Fibroblast of the aortic adventitia (primary cell): ENCODE measurements around the gene NEIL3. TPM values are rescaled to one million over a fixed set of nuclear protein-coding genes. Genes with fewer than 3 reads are reported as not detected.
A peak's percentile ranks its signal among the peaks of the same experiment; 100 is the strongest.

Experiments used
- DNase-seq: peaks from one replicate; pipeline ENCODE4 v3.0.0-alpha.2; 2010; ENCODE audit warnings: low read depth
- H3K4me3 ChIP-seq: 2 replicates; pipeline ENCODE4 v1.5.1; 2011; ENCODE audit warnings: low read depth, mild to moderate bottlenecking, control low read depth, low read length, moderate library complexity
- total RNA-seq: library from RNA; depleted of rRNA; stranded (reverse); fragments of >200 nt; gene quantifications from 2 replicates; pipeline ENCODE4 v1.2.3, GENCODE V29; 2012; ENCODE audit warnings: low replicate concordance
- TF ChIP-seq, protein P1 (sequence below): IDR thresholded peaks from 2 replicates; pipeline ENCODE4 v1.5.1; 2011; ENCODE audit warnings: mild to moderate bottlenecking, low read length, control low read depth, inconsistent platforms; ENCODE audit not compliant: insufficient read depth

Gene NEIL3
- total RNA-seq, 1 donor, result 20.8 TPM

DNA sequence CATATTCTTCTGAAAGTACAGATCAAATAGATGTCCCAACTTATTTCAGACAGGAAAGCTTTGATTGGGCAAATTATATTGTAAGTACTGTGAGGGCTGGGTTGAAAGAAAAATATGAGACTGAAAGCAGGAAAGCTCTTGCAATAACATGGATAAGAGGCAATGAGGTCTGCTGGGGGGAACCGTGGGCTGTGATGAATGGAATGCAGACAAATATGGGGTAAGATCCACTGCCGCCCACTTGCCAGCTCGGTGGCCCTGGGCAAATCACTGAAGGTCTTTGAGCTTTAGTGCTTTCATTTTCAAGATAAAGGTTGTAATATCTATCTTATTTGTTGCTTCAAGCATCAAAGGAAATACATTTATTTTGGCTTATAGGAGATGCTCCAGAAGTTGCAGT lies 81.6 kb downstream of the NEIL3 start:
- TF ChIP-seq, protein P1, sequence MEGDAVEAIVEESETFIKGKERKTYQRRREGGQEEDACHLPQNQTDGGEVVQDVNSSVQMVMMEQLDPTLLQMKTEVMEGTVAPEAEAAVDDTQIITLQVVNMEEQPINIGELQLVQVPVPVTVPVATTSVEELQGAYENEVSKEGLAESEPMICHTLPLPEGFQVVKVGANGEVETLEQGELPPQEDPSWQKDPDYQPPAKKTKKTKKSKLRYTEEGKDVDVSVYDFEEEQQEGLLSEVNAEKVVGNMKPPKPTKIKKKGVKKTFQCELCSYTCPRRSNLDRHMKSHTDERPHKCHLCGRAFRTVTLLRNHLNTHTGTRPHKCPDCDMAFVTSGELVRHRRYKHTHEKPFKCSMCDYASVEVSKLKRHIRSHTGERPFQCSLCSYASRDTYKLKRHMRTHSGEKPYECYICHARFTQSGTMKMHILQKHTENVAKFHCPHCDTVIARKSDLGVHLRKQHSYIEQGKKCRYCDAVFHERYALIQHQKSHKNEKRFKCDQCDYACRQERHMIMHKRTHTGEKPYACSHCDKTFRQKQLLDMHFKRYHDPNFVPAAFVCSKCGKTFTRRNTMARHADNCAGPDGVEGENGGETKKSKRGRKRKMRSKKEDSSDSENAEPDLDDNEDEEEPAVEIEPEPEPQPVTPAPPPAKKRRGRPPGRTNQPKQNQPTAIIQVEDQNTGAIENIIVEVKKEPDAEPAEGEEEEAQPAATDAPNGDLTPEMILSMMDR, result no peak
- no peak overlapping the region for H3K4me3 ChIP-seq
- peak; percentile 15 for DNase-seq

DNA sequence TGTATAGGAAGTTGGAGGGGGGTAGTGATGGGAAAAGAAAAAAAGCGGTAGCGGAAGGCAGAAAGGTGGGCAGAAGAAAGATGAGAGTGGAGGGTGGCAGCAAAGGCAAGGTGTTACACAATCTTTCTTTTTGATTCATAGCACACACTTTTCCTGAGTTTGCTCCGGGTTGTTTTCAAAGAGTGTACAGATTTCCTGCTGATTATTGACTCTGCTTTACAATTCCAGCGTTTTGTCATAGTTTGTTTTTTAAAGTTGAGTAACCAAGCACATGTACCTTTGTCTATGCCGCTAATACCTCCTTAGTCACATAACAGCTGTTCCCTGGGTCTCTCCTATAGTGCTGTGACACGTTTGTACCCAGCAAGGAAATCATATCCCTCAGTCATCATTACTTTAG lies 82.3 kb downstream of the NEIL3 start:
- no peak for DNase-seq
- TF ChIP-seq, protein P1, result no peak
- H3K4me3 ChIP-seq, result no peak overlapping the region

DNA sequence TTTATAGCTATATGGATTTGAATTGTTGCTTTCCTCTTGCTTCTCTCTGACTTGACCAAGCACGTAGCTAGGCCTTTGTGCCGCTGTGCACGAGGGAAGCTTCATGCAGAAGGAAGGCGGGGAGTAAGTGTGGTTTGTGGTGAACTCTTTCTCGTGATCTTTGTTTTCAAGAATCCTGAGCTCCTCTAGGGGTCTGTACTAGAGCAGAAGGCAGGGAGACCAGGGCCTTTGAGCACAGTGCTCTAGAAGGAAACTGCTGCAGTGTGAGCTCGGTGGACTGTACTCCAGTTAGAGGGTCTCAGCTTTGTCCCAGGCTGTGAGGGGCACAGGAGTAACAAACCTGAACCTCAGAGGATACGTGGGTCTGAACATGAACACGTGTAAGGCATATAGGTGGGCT lies 83.6 kb downstream of the NEIL3 start:
- no peak overlapping the region for H3K4me3 ChIP-seq
- TF ChIP-seq, protein P1, result no peak
- DNase-seq, result no peak

DNA sequence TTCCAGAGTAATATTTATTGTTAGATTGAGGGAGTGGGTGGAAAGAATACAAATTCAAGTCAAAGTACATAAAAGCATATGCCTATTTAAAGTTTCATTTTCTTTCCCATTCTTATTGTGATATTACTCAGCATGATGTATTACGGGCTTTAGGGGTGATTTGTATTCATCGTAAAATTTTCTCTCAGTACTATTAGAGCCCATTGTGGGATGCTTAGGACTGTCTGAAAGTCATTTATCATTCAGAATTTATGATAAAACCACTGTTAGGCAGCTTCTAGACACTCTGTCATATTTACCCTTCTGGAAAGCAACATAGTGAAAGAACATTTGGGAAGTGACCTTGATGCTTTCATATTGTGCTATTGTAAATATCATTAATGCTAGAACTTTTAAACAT lies 86.7 kb downstream of the NEIL3 start:
- H3K4me3 ChIP-seq, result no peak overlapping the region
- TF ChIP-seq, protein P1, result no peak
- DNase-seq, result no peak

DNA sequence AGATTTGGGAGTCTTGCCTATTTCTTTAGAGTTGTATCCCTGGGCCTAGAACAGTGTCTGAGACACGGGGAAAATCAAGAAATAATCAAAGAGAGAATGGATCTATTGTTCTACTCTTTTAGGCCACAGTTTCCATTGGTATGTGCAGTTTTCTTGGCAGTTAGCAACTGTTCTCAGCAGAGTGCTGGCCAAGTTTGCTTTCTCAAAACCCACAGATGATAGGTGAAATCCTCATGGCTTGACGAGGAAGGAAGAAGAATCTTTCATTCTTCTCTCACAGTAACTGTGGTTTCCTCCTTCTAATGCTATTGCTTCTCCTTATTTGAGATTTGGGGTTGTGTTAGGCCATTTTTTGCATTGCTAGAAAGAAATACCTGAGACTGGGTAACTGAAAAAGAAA lies 90.4 kb downstream of the NEIL3 start:
- no peak overlapping the region for H3K4me3 ChIP-seq
- DNase-seq, result peak; percentile 69
- TF ChIP-seq, protein P1, result no peak

DNA sequence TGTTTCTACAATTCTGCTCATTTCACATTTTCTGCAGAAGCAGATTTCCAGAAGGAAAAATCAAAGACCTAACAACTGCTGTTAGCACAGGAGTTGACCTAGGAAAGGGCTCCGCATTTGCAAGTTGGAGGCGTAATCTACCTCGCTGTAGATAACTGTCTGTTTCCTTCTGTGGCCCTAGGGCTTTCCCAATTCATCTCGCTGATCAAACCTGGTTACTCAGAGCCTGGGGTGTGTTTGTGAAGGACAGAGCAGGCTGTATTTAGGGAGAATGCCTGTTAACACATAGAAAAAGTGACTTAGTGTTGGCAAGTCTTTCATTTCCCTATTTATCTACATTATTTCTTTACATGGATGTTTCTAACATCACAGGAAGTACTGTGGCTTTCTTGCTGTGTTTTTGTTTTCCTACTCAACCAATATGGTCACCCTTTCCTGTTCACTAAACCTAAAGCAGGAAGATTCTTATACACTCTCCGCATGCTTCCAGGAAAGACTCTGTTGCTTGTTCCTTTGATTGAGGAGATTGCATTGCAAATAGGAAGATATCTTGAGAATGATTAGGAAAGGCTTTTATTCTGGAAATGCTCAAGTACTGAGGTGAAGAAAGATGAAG lies 92.1 kb downstream of the NEIL3 start:
- H3K4me3 ChIP-seq, result no peak overlapping the region
- no peak for DNase-seq

More for the DNA sequence above, 92.1 kb downstream of the NEIL3 start:
- TF ChIP-seq, protein P1, result no peak
